Colonic mucosa (tissue), 4 donors: ENCODE measurements around the gene TMEM132D. TPM values are rescaled to one million over a fixed set of nuclear protein-coding genes. Genes with fewer than 3 reads are reported as not detected.

ENCODE experiments used
- DNase-seq: peaks from one replicate; pipeline ENCODE4 v3.0.0-alpha.2; 2020
- H3K27ac ChIP-seq: fragments of 200-600 bp; one replicate; pipeline ENCODE4 v1.8.0; 2021
- H3K27me3 ChIP-seq: fragments of 200-600 bp; one replicate; pipeline ENCODE4 v1.8.0; 2021
- H3K36me3 ChIP-seq: fragments of 200-600 bp; one replicate; pipeline ENCODE4 v1.8.0; 2021
- H3K4me1 ChIP-seq: fragments of 200-600 bp; one replicate; pipeline ENCODE4 v1.8.0; 2021; ENCODE audit warnings: mild to moderate bottlenecking
- H3K4me3 ChIP-seq: fragments of 200-600 bp; one replicate; pipeline ENCODE4 v1.8.0; 2021
- H3K9ac ChIP-seq, 2 donors: one replicate each; pipeline ENCODE4 v1.7.0; 2013; ENCODE audit warnings: control low read depth in 2 of 2, low read depth in 2 of 2, low read length in 2 of 2
- H3K9me3 ChIP-seq: fragments of 200-600 bp; one replicate; pipeline ENCODE4 v1.8.0; 2021
- CTCF ChIP-seq: fragments of 200-600 bp; IDR thresholded peaks from one replicate; pipeline ENCODE4 v1.8.0; 2022; ENCODE audit warnings: antibody characterized with exemption, mild to moderate bottlenecking
- intact Hi-C: fragments of 100-400 bp; cut with DNase I; formaldehyde crosslinking; loops from one replicate; pipeline ENCODE4 v1.14.1; 2022
- total RNA-seq, 2 donors: library from RNA; stranded (reverse); fragmentation: NEBNext Ultra II Directional in 1 of 2; extraction: Animal tissue kit (Norgen Biotek cat#: 25700) in 1 of 2; gene quantifications; one replicate each; pipeline ENCODE4 v1.2.1, GENCODE V29; 2021
- donor health status: healthy.
- donor health status: DM: no; HTN: no; CAD: no.
- donor health status: DM: no; HTN: no; CAD: no.

The TMEM132D gene
- total RNA-seq, 2 donors from 2014 or later, result 0.17 to 0.32 TPM

GRCh38 chr12:129564768-129565167, 339.1 kb downstream of the TMEM132D start:
- H3K4me3 ChIP-seq, result no peak overlapping the region

DNA sequence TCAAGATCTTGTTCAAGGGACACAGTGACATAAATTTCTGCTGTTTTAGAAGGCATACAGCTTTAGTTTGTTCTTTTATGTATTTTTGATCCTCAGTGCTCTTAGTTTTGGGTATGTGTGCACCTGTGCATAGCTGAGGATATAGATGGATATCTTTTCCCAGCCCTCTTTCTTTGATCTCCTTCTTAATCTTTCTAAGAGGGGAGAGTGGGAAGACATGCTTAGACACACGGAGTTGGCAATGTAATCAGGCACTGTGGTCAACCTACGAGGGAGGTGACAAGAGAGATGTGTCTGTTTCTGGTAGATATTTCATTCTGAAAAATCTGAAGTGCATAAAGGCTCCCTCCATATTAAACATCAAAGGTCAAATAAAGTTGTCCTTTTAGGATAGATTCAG, 340.6 kb downstream of the TMEM132D start:
- Histone ChIP-seq H3K36me3 (no peaks in the 10 kb centered on the region), H3K4me3 (no peak overlapping the region), H3K4me1 (no peaks in the 10 kb centered on the region), H3K9ac (no peak overlapping the region), H3K27ac (no peak overlapping the region), H3K9me3 (no peaks in the 10 kb centered on the region), H3K27me3 (no peaks in the 10 kb centered on the region)
- intact Hi-C loops, result no loop called here
- no peak for DNase-seq
- TF ChIP-seq CTCF, result no peak

More at GRCh38 chr12:129564768-129565167, 339.1 kb downstream of the TMEM132D start:
- Histone ChIP-seq H3K9ac (no peak overlapping the region), H3K4me1 (no peaks in the 10 kb centered on the region), H3K36me3 (no peaks in the 10 kb centered on the region), H3K9me3 (no peaks in the 10 kb centered on the region), H3K27me3 (no peaks in the 10 kb centered on the region), H3K27ac (no peak overlapping the region)
- DNase-seq, result no peak
- intact Hi-C loops, result no loop called here
- TF ChIP-seq CTCF, result no peak

DNA sequence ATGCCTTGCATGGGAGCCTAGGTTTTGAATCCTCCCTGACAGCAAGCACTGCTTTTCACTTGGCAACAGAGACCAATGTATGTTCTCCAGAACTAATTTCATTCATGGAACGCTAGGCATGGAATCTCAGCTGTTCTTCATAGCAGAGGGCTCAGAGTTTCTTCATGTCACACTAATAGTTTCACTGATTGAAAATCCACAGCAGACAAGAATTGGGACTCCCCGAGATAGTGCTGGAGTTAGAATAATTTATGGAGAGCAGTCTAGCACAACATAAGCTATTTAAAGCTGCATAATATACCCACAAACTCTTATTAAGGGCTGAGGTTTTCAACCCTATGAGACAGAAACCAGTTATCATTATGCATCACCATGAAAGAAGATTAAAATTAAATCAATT, 342.5 kb downstream of the TMEM132D start:
- H3K9ac ChIP-seq, result no peak overlapping the region

GRCh38 chr12:129559776-129560175, 344.0 kb downstream of the TMEM132D start:
- DNase-seq, result no peak
- Histone ChIP-seq H3K4me1 (no peaks in the 10 kb centered on the region), H3K27me3 (no peaks in the 10 kb centered on the region), H3K9ac (no peak overlapping the region), H3K27ac (no peak overlapping the region), H3K4me3 (no peak overlapping the region), H3K36me3 (no peaks in the 10 kb centered on the region), H3K9me3 (no peaks in the 10 kb centered on the region)
- intact Hi-C loops, result no loop called here
- no peak for TF ChIP-seq CTCF

More for the DNA sequence above, 342.5 kb downstream of the TMEM132D start:
- Histone ChIP-seq H3K27ac (no peak overlapping the region), H3K36me3 (no peaks in the 10 kb centered on the region), H3K4me3 (no peak overlapping the region), H3K4me1 (no peaks in the 10 kb centered on the region), H3K27me3 (no peaks in the 10 kb centered on the region), H3K9me3 (no peaks in the 10 kb centered on the region)
- DNase-seq, result no peak
- no peak for TF ChIP-seq CTCF
- intact Hi-C loops, result no loop called here

- intact Hi-C loops, result no loop called here
- Histone ChIP-seq H3K9me3 (no peaks in the 10 kb centered on the region), H3K4me3 (no peak overlapping the region), H3K4me1 (no peaks in the 10 kb centered on the region), H3K9ac (no peak overlapping the region), H3K27ac (no peak overlapping the region), H3K36me3 (no peaks in the 10 kb centered on the region), H3K27me3 (no peaks in the 10 kb centered on the region)
- DNase-seq, result no peak
- no peak for TF ChIP-seq CTCF
Measured at GRCh38 chr12:129558036-129558435, 345.8 kb downstream of the TMEM132D start.

DNA sequence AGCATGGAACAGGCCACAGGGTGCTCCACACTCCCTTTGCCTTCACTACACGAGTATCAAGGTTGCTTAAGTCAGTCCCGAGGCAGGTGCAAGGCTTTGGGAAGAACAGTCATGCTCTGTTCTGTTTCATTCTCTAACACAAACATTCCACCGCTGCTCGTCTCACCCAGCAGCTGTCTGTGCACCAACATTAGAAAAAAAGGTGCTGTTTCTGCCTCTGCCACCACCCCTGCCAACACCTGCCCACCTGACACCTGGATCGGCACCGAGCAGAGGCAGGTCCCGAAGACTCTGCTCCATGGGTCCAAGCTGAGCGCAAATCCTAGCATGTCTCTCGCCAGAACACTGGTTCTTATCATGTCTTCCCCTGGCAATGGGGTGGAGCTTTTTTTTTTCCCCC, 347.7 kb downstream of the TMEM132D start:
- H3K9me3 ChIP-seq, result no peaks in the 10 kb centered on the region
- H3K4me3 ChIP-seq, result no peak overlapping the region
- no peaks in the 10 kb centered on the region for H3K36me3 ChIP-seq
- TF ChIP-seq CTCF, result no peak
- H3K27ac ChIP-seq, result no peak overlapping the region
- no peaks in the 10 kb centered on the region for H3K27me3 ChIP-seq
- intact Hi-C loops, result no loop called here
- H3K4me1 ChIP-seq, result no peaks in the 10 kb centered on the region
- no peak for DNase-seq
- no peak overlapping the region for H3K9ac ChIP-seq
